8988T (cell line): Measurements from ENCODE around the gene ARMC9.
"Not testable (repeated sequence)": the region's sequence is repeated elsewhere in the genome, so short reads cannot be mapped to it uniquely, and the experiment has no call there.

Source experiments
- DNase-seq: peaks from one replicate; pipeline ENCODE4 v3.0.0; 2011

The ARMC9 gene

GRCh38 chr2:231348173-231348572, 149.7 kb downstream of the ARMC9 start:
- DNase-seq = no peak

- DNase-seq = no peak
These were observed 150.4 kb downstream of the ARMC9 start for GRCh38 chr2:231348704-231349373.

DNA sequence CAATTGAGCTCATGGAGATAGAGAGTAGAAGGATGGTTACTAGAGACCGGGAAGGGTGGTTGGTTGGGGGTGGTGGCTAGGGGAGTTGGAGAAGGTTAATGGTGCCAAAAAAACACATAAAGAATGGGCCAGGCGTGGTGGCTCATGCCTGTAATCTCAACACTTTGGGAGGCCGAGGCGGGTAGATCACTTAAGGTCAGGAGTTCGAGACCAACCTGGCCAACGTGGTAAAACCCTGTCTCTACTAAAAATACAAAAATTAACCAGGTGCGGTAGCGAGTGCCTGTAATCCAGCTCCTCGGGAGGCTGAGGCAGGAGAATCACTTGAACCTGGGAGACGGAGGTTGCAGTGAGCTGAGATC, 150.9 kb downstream of the ARMC9 start:
- not testable (repeated sequence) for DNase-seq

DNA sequence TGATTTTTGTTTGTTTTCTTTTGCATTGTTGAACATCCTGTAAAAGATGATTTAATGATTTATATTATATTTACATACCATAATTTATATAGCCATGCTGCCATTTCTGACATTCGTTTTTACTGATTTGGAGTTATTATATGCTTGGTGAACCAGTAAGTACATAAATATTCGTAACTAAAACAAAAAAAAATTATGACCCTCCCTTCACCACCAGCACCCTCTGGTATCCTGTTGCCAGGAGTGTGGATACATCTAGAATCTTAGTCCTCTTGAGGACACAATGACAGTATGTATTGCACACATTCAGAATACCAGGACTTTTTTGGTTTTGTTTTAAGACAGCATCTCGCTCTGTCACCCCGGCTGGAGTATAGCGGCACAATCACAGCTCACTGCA, 153.2 kb downstream of the ARMC9 start:
- DNase-seq = no peak

DNA sequence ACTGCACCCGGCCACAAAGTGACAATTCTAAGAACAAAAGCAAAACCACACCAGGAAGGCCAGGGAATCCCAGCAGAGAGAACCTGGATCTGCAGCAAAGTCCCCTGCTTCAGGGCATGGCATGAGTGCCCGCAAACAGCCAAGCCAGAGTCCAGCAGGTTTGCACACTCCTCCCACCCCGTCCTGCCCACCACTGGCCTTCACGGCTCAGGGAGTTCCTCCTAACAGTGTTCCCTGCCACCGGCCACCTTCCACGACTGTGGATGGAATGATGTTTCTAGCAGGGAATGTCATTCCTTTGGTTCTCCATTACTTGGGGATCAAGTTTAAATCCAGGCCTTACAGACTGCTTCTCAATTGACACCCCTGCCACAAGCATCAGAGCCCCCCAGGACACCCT, 155.0 kb downstream of the ARMC9 start:
- DNase-seq = no peak

GRCh38 chr2:231355508-231356465, 157.4 kb downstream of the ARMC9 start:
- DNase-seq = no peak

DNA sequence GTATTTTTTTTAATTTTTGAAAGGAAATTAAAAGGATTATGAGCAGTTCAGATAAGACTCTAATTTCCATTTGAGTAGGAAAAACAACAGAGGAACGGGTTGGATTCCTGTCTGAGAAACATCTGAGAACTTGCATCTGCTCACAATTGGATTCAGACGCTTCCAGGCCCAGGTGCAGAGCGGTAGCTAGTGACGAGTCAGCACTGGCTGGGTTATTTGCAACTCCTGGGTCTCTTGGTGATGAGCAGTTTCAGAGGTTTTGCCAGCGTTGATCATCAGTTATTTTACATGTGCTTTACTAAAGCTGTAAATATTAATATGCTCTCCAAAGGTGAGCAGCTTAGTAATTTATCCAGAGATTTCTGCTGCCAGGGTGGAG, 158.0 kb downstream of the ARMC9 start:
- no peak for DNase-seq

- DNase-seq = no peak
These were observed 158.6 kb downstream of the ARMC9 start for GRCh38 chr2:231357048-231357447.

GRCh38 chr2:231357931-231358330, 159.5 kb downstream of the ARMC9 start:
- DNase-seq = no peak

DNA sequence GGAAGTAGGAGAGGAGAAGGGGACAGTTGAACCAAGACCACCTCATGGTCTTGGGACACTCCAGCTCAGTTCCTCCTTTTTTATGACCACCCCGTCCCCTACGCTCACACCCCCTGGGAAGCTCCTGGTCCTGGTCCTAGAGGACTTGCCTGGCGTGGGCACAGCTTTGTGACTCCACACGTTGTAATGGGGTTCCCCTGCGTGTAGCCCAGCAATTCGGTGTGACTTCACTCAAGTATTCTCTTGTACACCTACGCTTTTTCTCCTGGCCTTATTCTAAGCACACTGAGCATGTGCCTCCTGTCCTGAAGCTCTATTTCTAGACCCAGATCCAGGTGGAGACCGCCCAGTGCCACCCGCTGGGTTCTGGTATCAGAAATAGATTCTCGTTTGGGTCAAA, 161.0 kb downstream of the ARMC9 start:
- DNase-seq = no peak

GRCh38 chr2:231359948-231360347, 161.5 kb downstream of the ARMC9 start:
- no peak for DNase-seq

DNA sequence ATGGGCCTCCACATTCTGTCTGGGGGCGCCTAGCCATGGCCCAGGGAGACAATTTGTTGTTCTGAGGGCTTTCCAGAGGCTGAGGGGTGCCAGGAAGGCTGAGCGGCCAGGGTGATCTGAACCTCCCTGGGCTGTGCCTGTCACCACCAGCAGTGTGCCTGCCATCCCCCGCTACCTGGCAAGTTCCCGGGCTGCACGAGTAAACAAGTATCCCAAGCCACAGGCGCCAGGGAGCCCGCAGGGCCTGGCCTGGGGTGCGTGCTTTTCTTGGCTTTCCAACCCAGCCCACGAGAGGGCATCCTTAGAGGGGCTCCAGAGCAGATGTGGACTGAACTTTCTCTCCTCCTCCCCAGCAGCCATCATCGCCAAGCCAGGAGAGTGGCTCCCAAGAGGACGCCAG, 162.0 kb downstream of the ARMC9 start:
- DNase-seq = no peak

GRCh38 chr2:231360881-231361371, 162.5 kb downstream of the ARMC9 start:
- no peak for DNase-seq

DNA sequence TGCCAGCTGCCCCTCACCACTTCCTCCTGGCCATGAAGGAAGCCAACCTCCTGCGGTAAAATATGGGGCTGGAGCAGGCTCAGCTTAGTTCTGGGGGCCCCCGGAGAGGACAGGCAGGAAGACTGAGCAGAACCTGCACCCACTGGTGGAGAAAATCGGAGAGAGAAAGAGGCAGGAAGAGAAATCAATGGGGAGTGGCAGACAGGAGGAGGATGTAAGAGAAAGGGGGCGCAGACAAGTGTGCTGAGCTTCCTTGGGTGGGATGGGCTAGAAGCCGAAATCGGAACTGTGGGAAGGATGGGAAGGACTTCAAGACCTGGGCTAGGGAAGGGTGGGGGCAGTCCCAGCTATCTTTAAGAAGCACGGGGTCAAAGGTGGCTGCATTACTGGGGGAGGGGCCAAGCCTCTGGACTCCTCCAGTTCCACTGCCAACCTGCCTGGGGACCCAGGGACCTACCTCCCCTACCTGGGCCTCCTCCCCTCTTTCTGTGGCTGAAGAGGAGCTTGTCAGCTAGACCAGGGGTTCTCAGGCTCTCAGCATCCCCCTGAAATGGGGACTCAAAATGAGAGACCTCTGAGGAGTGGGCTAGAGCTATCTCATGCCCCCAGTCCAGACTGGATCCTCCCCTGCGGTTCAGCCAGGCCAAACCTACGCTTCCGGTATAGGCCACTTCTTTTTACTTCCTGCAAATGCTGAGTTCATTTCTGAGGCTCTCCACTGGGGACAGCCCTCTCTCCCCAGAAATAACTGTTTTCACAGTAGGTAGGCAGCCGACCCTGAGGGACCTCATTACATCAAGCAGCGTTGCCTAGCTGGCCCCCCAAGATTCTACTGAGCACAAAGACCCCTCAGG, 163.5 kb downstream of the ARMC9 start:
- no peak for DNase-seq

GRCh38 chr2:231362555-231363184, 164.2 kb downstream of the ARMC9 start:
- no peak for DNase-seq

DNA sequence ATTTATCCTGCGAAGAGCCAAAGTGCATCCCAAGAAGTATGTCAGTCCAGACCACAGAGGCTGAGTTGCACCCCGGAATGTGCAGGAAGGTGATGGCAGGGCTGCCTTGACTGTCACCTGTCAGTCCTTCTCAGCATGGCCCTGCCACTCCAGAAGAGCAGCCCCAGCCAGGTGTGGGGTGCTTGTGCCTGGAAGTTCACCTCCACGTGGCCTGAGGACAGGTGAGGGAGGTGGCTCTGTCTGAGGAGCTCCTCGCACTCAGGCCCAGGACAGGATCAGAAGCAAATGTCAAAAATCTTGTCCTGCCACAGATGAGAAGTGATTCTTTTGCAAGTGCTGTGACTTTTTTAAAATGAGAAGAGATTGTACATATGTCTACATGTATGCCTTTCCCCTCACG, 165.6 kb downstream of the ARMC9 start:
- DNase-seq = no peak

DNA sequence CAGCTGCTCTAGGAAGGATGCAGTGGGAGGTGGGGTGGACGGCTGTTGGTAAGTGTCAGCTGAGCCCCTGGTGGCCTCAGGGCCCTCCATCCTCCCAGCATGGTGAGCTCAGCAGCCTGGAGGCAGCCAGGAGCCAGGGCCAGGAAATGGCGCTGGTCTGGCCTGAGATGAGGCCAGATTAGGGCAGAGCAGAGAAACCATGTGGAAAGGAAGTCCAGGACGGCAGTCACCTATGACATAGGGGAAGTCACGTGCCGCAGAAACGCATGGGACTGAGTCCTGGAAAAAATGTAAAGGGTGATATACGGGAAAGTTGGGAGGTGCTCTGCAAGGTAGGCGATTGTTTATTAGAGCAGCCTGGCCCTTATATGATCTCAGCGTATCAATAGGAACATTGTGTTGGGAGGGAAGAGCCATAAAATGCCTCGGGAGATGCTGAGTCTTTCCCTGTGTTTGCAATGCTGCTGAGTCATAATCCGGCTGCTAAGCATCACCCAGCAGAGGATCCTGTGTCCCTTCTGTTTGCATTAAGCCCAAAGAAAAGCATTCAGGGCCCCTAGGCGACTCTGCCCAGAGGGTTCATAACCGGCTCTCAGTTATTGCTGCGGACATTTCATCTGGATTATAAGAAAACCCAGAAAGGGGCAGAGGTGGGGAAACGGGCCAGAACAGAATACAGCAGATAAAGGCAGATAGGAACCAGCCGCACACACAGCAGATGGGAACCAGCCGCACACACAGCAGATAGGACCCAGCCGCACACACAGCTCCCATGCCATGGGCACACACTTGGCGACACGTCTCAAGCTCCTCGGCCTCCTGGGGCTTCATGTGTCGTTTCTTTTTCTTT, 166.8 kb downstream of the ARMC9 start:
- no peak for DNase-seq

GRCh38 chr2:231367178-231367577, 168.7 kb downstream of the ARMC9 start:
- no peak for DNase-seq

DNA sequence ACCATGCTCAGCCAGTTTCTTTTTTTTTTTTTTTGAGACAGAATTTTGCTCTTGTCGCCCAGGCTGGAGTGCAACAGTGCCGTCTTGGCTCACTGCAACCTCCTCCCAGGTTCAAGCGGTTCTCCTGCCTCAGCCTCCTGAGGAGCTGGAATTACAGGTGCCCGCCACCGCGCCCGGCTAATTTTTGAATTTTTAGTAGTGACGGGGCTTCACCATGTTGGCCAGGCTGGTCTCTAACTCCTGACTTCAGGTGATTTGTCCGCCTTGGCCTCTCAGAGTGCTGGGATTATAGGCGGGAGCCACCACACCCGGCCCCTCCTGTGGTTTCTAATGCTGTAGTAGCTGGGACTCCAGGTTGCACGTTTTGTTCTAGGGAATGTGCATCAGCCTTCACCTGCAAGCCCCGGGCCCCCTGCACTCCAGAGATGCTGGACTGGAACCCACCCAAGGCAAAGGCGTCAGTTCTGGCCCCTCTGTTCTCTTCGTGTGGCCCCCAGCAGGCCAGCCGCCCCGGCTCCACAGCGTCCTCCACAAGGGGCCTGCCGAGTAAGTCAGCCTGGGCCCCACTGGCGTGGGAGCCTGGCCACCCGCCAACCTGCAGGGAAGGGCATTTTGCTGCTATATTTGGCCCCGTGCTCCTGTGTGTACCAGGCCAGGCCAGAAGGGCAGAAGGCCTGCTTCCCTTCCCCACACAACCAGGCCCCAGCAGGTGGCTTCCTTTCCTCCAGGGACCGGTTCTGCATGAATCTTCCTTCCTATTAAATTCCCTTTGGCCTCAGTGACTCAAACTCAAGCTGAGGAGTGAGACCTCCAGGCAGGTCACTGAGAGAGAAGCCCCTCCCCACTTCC, 171.4 kb downstream of the ARMC9 start:
- no peak for DNase-seq

DNA sequence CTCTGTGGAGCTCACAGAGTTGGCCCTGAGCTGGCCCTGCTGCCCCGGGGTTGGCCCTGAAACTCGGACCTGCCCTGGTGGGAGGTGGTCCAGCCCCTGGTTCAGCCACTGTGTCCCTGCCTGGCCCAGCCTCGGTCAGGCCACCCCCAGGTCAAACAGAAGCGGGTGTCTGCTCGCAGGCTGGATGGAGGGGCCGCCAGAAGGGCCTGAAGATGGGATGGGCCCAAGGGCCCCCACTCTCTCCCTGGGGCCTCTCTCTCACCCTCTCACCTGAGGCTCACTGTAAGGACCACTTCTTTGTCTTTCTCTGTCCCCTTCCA, 172.0 kb downstream of the ARMC9 start:
- no peak for DNase-seq
